ENCODE data around the gene KIF6. TPM values are rescaled to one million over a fixed set of nuclear protein-coding genes. Genes with fewer than 3 reads are reported as not detected.

Gene KIF6
- polyA plus RNA-seq, 2 of the 4 experiments (the other 2 are of a cell fraction), result 0.05 to 0.39 TPM

GRCh38 chr6:39386487-39386886, 338.7 kb downstream of the KIF6 start:
- DNase-seq (ENCODE audit: low read depth in 1 of 2, low spot score in 1 of 2) (no peak), FAIRE-seq (no peak), ATAC-seq (no peak)
- Histone ChIP-seq H3K4me2 (no peak overlapping the region), H3K4me3 (no peak overlapping the region), H3K4me1 (no peaks in the 10 kb centered on the region), H3K27ac (no peak overlapping the region), H3K9me3 (no peaks in the 10 kb centered on the region)
- CTCF ChIA-PET, result no interaction called here
- POLR2A ChIA-PET, result no interaction called here
- no peak for TF ChIP-seq MAFK (IDR thresholded peaks at IDR 0.05; ENCODE audit: partially characterized antibody)
- no peak for TF ChIP-seq TP53 (CRISPR knock-in tag; IDR thresholded peaks at IDR 0.05)
- TF ChIP-seq MAZ (IDR thresholded peaks at IDR 0.05; ENCODE audit: borderline replicate concordance, low read depth, low read length), result no peak
- TF ChIP-seq JUN (IDR thresholded peaks at IDR 0.05), result no peak
- TF ChIP-seq NFE2L2 (conservative IDR thresholded peaks at IDR 0.05; ENCODE audit: low read length), result no peak
- TF ChIP-seq BHLHE40 (IDR thresholded peaks at IDR 0.05; ENCODE audit: low read depth, low read length), result no peak
- no peak for TF ChIP-seq BCL3 (IDR thresholded peaks at IDR 0.05)
- no peak for TF ChIP-seq MAX (IDR thresholded peaks at IDR 0.05)
- no peak for TF ChIP-seq HOXB13 (CRISPR knock-in tag; IDR thresholded peaks at IDR 0.05; ENCODE audit: low read depth)
- TF ChIP-seq CHD4 (IDR thresholded peaks at IDR 0.05; ENCODE audit: borderline replicate concordance), result no peak
- TF ChIP-seq NPAS2 (CRISPR knock-in tag; IDR thresholded peaks at IDR 0.05; ENCODE audit: borderline replicate concordance), result no peak
- no peak for TF ChIP-seq ZNF302 (CRISPR knock-in tag; IDR thresholded peaks at IDR 0.05)
- TF ChIP-seq CEBPB (IDR thresholded peaks at IDR 0.05), result no peak
- TF ChIP-seq FOSL2 (IDR thresholded peaks at IDR 0.05), result no peak
- no peak for TF ChIP-seq FOSL2 (CRISPR knock-in tag; IDR thresholded peaks at IDR 0.05)
- TF ChIP-seq KDM5A (IDR thresholded peaks at IDR 0.05), result no peak
- TF ChIP-seq, protein P1, sequence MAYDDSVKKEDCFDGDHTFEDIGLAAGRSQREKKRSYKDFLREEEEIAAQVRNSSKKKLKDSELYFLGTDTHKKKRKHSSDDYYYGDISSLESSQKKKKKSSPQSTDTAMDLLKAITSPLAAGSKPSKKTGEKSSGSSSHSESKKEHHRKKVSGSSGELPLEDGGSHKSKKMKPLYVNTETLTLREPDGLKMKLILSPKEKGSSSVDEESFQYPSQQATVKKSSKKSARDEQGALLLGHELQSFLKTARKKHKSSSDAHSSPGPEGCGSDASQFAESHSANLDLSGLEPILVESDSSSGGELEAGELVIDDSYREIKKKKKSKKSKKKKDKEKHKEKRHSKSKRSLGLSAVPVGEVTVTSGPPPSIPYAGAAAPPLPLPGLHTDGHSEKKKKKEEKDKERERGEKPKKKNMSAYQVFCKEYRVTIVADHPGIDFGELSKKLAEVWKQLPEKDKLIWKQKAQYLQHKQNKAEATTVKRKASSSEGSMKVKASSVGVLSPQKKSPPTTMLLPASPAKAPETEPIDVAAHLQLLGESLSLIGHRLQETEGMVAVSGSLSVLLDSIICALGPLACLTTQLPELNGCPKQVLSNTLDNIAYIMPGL (CRISPR knock-in tag; IDR thresholded peaks at IDR 0.05; ENCODE audit: borderline replicate concordance), result no peak
- no peak for TF ChIP-seq FOXS1 (CRISPR knock-in tag; IDR thresholded peaks at IDR 0.05)
- no peak for TF ChIP-seq PBX3 (IDR thresholded peaks at IDR 0.05)
- WGBS (ENCODE audit: missing lambda C conversion rate), result 13% methylated on average over 3 of the region's 3 CpGs

GRCh38 chr6:39381550-39382140, 343.6 kb downstream of the KIF6 start:
- ATAC-seq (no peak), DNase-seq (ENCODE audit: low read depth in 1 of 2, low spot score in 1 of 2) (no peak), FAIRE-seq (no peak)
- Histone ChIP-seq H3K4me2 (no peak overlapping the region), H3K9me3 (no peaks in the 10 kb centered on the region), H3K4me3 (no peak overlapping the region), H3K4me1 (no peaks in the 10 kb centered on the region), H3K27ac (no peak overlapping the region)
- TF ChIP-seq FOSB (CRISPR knock-in tag; IDR thresholded peaks at IDR 0.05), result no peak
- WGBS (ENCODE audit: missing lambda C conversion rate), result 15% methylated on average over 5 of the region's 5 CpGs
- ChIA-PET POLR2A (no interaction called here), CTCF (no interaction called here)

- H3K9me3 ChIP-seq, result no peaks in the 10 kb centered on the region
- no peak overlapping the region for H3K4me2 ChIP-seq
- FAIRE-seq, result no peak
- no peak overlapping the region for H3K27ac ChIP-seq
- no peak for DNase-seq (ENCODE audit: low read depth in 1 of 2, low spot score in 1 of 2)
- H3K4me3 ChIP-seq, result no peak overlapping the region
- CTCF ChIA-PET, result no interaction called here
- no peak for ATAC-seq
- no peak for TF ChIP-seq MAX (IDR thresholded peaks at IDR 0.05)
- no peak for TF ChIP-seq NPAS2 (CRISPR knock-in tag; IDR thresholded peaks at IDR 0.05; ENCODE audit: borderline replicate concordance)
- TF ChIP-seq FOXS1 (CRISPR knock-in tag; IDR thresholded peaks at IDR 0.05), result no peak
- no peak for TF ChIP-seq CEBPB (IDR thresholded peaks at IDR 0.05)
- TF ChIP-seq SMC3 (IDR thresholded peaks at IDR 0.05), result no peak
- no peak for TF ChIP-seq FOSB (CRISPR knock-in tag; IDR thresholded peaks at IDR 0.05)
- H3K4me1 ChIP-seq, result no peaks in the 10 kb centered on the region
- POLR2A ChIA-PET, result no interaction called here
- WGBS (ENCODE audit: missing lambda C conversion rate), result 29% methylated on average over 6 of the region's 6 CpGs
Measured at GRCh38 chr6:39380837-39381549, 344.2 kb downstream of the KIF6 start.

Measured in A549 (cell line).